Body of pancreas (tissue), 4 donors: Measurements from ENCODE around the gene HSDL2.

Experiments
- POLR2A ChIP-seq, 3 donors: fragments of 450-650 bp; IDR thresholded peaks; one replicate each; pipeline ENCODE4 v1.6.1; 2016; ENCODE audit warnings: antibody characterized with exemption in 3 of 3, mild to moderate bottlenecking in 2 of 3
- TF ChIP-seq, protein P1 (sequence below), 7 experiments: fragments of 450-650 bp in 4 of 7; fragments of 200-600 bp in 3 of 7; sonication (generic) in 3 of 7; IDR thresholded peaks; one replicate each; pipeline ENCODE4 v1.5.1; 2016 to 2019; ENCODE audit warnings: antibody characterized with exemption in 7 of 7

DNA sequence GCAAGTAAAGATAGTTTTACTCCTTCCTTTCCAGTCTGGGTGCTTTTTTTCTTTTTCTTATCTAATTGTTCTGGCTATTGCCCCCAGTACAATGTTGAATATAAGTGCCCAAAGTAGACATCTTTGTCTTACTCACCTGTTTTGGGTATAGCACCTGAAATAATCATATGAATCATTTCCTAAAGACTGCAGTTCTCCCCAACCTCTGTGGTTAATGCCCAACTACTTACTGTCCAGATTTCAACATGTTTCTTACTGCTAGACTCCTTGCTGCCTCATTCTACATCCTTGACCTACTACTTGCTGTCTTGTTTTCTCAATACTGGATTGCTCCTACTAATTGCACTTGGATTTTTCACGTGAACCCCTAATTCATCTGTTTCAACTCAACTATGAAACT is 8.8 kb upstream of the HSDL2 start:
- TF ChIP-seq POLR2A (IDR thresholded peaks at IDR 0.05): no peak
- TF ChIP-seq, protein P1, sequence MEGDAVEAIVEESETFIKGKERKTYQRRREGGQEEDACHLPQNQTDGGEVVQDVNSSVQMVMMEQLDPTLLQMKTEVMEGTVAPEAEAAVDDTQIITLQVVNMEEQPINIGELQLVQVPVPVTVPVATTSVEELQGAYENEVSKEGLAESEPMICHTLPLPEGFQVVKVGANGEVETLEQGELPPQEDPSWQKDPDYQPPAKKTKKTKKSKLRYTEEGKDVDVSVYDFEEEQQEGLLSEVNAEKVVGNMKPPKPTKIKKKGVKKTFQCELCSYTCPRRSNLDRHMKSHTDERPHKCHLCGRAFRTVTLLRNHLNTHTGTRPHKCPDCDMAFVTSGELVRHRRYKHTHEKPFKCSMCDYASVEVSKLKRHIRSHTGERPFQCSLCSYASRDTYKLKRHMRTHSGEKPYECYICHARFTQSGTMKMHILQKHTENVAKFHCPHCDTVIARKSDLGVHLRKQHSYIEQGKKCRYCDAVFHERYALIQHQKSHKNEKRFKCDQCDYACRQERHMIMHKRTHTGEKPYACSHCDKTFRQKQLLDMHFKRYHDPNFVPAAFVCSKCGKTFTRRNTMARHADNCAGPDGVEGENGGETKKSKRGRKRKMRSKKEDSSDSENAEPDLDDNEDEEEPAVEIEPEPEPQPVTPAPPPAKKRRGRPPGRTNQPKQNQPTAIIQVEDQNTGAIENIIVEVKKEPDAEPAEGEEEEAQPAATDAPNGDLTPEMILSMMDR (IDR thresholded peaks at IDR 0.05): no peak
